ENCODE results near the gene TAF15. TPM values are rescaled to one million over a fixed set of nuclear protein-coding genes. Genes with fewer than 3 reads are reported as not detected.

Gene TAF15
- total and polyA plus RNA-seq, 2 donors (not counting 1 experiment from before 2014, with no cell fraction given) = 51.0 to 246 TPM

DNA sequence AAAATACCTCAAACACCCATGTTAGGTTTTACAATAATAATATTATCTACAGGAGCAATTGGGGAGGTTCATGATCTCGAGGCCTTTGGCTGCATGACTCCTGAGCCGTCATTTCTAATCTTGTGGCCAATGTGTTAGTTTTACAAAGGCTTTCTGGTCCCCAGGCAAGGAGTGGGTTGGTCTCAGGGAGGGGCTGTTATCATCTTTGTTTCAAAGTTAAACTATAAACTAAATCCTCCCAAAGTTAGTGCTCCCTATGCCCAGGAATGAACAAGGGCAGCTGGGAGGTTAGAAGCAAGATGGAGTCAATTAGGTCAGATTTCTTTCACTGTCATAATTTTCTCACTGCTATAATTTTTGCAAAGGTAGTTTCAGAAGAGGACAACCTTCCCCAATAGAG lies 80.0 kb downstream of the TAF15 start:
- H3K27ac Mint-ChIP-seq = no peak overlapping the region
- Histone ChIP-seq H3K4me2 (replicated peaks; ENCODE audit: low read depth, low read length, poor library complexity, severe bottlenecking) (no peak overlapping the region), H3K27me3 (replicated peaks in 1 of 4; ENCODE audit: control extremely low read depth in 1 of 4, control insufficient read depth in 3 of 4, insufficient read depth in 4 of 4, low read length in 3 of 4) (no peaks in the 10 kb centered on the region), H3K9ac (ENCODE audit: low read length) (no peak overlapping the region), H3K79me2 (ENCODE audit: control insufficient read depth, insufficient read depth, low read length) (no peaks in the 10 kb centered on the region), H3K27ac (ENCODE audit: low read length in 2 of 2) (no peak overlapping the region), H3K9me3 (ENCODE audit: control extremely low read depth in 1 of 3, control insufficient read depth in 2 of 3, insufficient read depth in 1 of 3, low read length in 2 of 3) (no peaks in the 10 kb centered on the region), H4K20me1 (ENCODE audit: control insufficient read depth, insufficient read depth, low read length, poor library complexity, severe bottlenecking) (no peaks in the 10 kb centered on the region), H3K4me1 (ENCODE audit: control insufficient read depth in 2 of 2, insufficient read depth in 2 of 2, low read length in 2 of 2) (no peaks in the 10 kb centered on the region), H3K4me3 (ENCODE audit: control extremely low read depth in 1 of 5, extremely low read depth in 1 of 5, insufficient read depth in 1 of 5, low read depth in 2 of 5, low read length in 4 of 5) (no peak overlapping the region), H3K36me3 (replicated peaks in 1 of 2; ENCODE audit: control extremely low read depth in 1 of 2, control insufficient read depth in 1 of 2, extremely low read depth in 1 of 2, insufficient read depth in 2 of 2, low read length in 1 of 2) (no peaks in the 10 kb centered on the region), H2AFZ (ENCODE audit: insufficient read depth, low read depth, low read length, poor library complexity, severe bottlenecking) (no peak overlapping the region)
- ChIA-PET CTCF (no interaction called here), POLR2A (no interaction called here)
- intact Hi-C loops (cut with micrococcal nuclease) = no loop called here
- no peaks in the 10 kb centered on the region for H3K27me3 Mint-ChIP-seq
- WGBS (ENCODE audit: insufficient coverage) = no CpG with 5 or more reads among the region's 2 CpGs
- H3K4me3 Mint-ChIP-seq = no peak overlapping the region
- H3K4me1 Mint-ChIP-seq = no peaks in the 10 kb centered on the region
- DNase-seq = no peak
- no peak for ATAC-seq (ENCODE audit: low read depth)
- H3K9me3 Mint-ChIP-seq (ENCODE audit: insufficient read depth) = no peaks in the 10 kb centered on the region
- TF ChIP-seq EZH2 (IDR thresholded peaks at IDR 0.05; ENCODE audit: borderline replicate concordance, insufficient read depth, low read depth, low read length, poor library complexity, severe bottlenecking) = no peak
- TF ChIP-seq, protein P1, sequence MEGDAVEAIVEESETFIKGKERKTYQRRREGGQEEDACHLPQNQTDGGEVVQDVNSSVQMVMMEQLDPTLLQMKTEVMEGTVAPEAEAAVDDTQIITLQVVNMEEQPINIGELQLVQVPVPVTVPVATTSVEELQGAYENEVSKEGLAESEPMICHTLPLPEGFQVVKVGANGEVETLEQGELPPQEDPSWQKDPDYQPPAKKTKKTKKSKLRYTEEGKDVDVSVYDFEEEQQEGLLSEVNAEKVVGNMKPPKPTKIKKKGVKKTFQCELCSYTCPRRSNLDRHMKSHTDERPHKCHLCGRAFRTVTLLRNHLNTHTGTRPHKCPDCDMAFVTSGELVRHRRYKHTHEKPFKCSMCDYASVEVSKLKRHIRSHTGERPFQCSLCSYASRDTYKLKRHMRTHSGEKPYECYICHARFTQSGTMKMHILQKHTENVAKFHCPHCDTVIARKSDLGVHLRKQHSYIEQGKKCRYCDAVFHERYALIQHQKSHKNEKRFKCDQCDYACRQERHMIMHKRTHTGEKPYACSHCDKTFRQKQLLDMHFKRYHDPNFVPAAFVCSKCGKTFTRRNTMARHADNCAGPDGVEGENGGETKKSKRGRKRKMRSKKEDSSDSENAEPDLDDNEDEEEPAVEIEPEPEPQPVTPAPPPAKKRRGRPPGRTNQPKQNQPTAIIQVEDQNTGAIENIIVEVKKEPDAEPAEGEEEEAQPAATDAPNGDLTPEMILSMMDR (IDR thresholded peaks at IDR 0.05) = no peak

DNA sequence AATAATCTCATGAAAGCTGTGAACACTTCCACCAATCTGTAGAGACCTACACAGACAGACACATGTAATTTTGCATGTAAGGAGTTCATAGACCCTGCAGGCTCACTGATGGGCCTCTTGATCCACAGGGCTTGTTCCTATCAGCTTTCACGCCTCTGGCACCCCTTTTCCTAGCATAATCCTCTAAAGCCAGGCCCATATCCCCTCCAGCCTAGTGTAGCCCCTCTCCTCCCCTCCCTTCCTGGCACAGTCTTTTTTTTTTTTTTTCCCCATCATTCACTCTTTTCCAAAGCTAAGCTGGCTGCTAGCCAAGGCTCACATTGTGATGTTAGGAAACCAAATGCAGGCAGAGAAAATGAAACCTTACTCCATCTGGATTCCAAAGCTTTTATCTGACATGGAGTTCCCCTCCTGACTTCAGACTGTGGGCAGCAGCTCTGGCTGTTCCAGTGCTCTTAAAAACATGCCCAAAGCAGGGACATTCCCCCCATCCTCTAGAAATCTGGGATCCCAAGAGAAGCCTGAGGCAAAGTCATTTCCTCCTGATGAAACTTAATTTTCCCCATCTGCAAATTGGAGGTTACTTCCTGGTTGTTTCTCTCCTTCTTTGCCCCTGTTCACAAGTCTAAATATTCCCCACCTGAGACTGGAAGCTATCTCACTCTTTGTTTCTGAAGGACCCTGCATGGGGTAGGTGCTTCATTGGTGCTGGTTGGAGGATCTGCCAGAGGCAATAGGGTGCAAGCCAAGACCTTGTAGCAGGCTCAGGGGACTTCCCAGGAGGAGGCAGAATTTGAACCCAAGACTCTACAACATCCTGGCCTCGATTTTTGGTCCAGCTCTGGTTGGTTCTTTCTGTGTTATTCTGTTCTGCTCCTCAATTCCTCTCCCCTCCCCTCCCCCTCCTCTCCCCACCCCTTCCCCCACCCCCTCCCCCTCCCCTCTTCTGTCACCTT lies 80.8 kb downstream of the TAF15 start:
- ChIA-PET POLR2A (no interaction called here), CTCF (interaction anchor here (0.7 kb wide), 1 partner anchor 142 kb away, joined by 3 read pairs; no protein-coding TSS in a partner anchor)
- Mint-ChIP-seq H3K4me3 (no peak overlapping the region), H3K27me3 (peaks cover 1% of the 10 kb centered on the region), H3K27ac (no peak overlapping the region), H3K9me3 (ENCODE audit: insufficient read depth) (no peaks in the 10 kb centered on the region), H3K4me1 (no peaks in the 10 kb centered on the region)
- no peak for ATAC-seq (ENCODE audit: low read depth)
- TF ChIP-seq, protein P1 (IDR thresholded peaks at IDR 0.05) = no peak
- no peak for TF ChIP-seq EZH2 (IDR thresholded peaks at IDR 0.05; ENCODE audit: borderline replicate concordance, insufficient read depth, low read depth, low read length, poor library complexity, severe bottlenecking)
- no peaks in the 10 kb centered on the region for H3K36me3 ChIP-seq (replicated peaks in 1 of 2; ENCODE audit: control extremely low read depth in 1 of 2, control insufficient read depth in 1 of 2, extremely low read depth in 1 of 2, insufficient read depth in 2 of 2, low read length in 1 of 2)
- no peak for DNase-seq
- H3K4me3 ChIP-seq (ENCODE audit: control extremely low read depth in 1 of 5, extremely low read depth in 1 of 5, insufficient read depth in 1 of 5, low read depth in 2 of 5, low read length in 4 of 5) = no peak overlapping the region
- intact Hi-C loops (cut with micrococcal nuclease) = no loop called here
- no peak overlapping the region for H2AFZ ChIP-seq (ENCODE audit: insufficient read depth, low read depth, low read length, poor library complexity, severe bottlenecking)
- no peaks in the 10 kb centered on the region for H3K79me2 ChIP-seq (ENCODE audit: control insufficient read depth, insufficient read depth, low read length)
- no peaks in the 10 kb centered on the region for H3K27me3 ChIP-seq (replicated peaks in 1 of 4; ENCODE audit: control extremely low read depth in 1 of 4, control insufficient read depth in 3 of 4, insufficient read depth in 4 of 4, low read length in 3 of 4)
- no peak overlapping the region for H3K9ac ChIP-seq (ENCODE audit: low read length)
- H3K4me2 ChIP-seq (replicated peaks; ENCODE audit: low read depth, low read length, poor library complexity, severe bottlenecking) = no peak overlapping the region
- H4K20me1 ChIP-seq (ENCODE audit: control insufficient read depth, insufficient read depth, low read length, poor library complexity, severe bottlenecking) = no peaks in the 10 kb centered on the region
- H3K27ac ChIP-seq (ENCODE audit: low read length in 2 of 2) = no peak overlapping the region
- WGBS (ENCODE audit: insufficient coverage) = 100% methylated on average over 1 of the region's 2 CpGs
- no peaks in the 10 kb centered on the region for H3K9me3 ChIP-seq (ENCODE audit: control extremely low read depth in 1 of 3, control insufficient read depth in 2 of 3, insufficient read depth in 1 of 3, low read length in 2 of 3)
- H3K4me1 ChIP-seq (ENCODE audit: control insufficient read depth in 2 of 2, insufficient read depth in 2 of 2, low read length in 2 of 2) = no peaks in the 10 kb centered on the region

Measured in B cell (primary cell).